ENCODE results near the gene ANXA8. TPM values are rescaled to one million over a fixed set of nuclear protein-coding genes. Genes with fewer than 3 reads are reported as not detected.

Gene ANXA8
- total RNA-seq, result 0.12 and 0.22 TPM in 2 replicates

GRCh38 chr10:47483923-47484322 lies at the start of gene ANXA8:
Gene ANXA8, minus strand, starts transcription at chr10:47484115. Its CDS starts 182 bp downstream, at chr10:47483933.

GRCh38 chr10:47523475-47523874 lies 39.6 kb upstream of the ANXA8 start, which contains the start of gene AGAP9:
Gene AGAP9, minus strand, starts transcription at chr10:47523638. Its CDS starts 112 bp downstream, at chr10:47523526.

GRCh38 chr10:47491600-47491999 lies 7.7 kb upstream of the ANXA8 start, which contains the start of gene FAM25G:
Gene FAM25G, minus strand, starts transcription at chr10:47491700. Its CDS starts 26 bp downstream, at chr10:47491674.

Other genes starting within 250 kb of the ANXA8 start
- 0.11 and 0.12 TPM in 2 replicates for gene GDF10, start 183.9 kb downstream of the ANXA8 start, total RNA-seq
- not detected in 2 replicates for gene GDF2, start 161.7 kb downstream of the ANXA8 start, total RNA-seq
- gene RBP3, start 135.8 kb downstream of the ANXA8 start, total RNA-seq, result not detected in 2 replicates
- gene ZNF488, start 99.8 kb downstream of the ANXA8 start, total RNA-seq, result under 0.01 TPM in 2 replicates
- not detected in 2 replicates for gene FAM25G, start 7.6 kb upstream of the ANXA8 start, total RNA-seq
- gene AGAP9, start 39.5 kb upstream of the ANXA8 start, total RNA-seq, result 2.6 and 4.0 TPM in 2 replicates